ENCODE data around the gene SNX4. TPM values are rescaled to one million over a fixed set of nuclear protein-coding genes. Genes with fewer than 3 reads are reported as not detected.
"Not testable (repeated sequence)": the region's sequence is repeated elsewhere in the genome, so short reads cannot be mapped to it uniquely, and the experiment has no call there.

SNX4 gene
- total RNA-seq, 2 experiments from 2014 or later = 24.8 to 27.8 TPM

DNA sequence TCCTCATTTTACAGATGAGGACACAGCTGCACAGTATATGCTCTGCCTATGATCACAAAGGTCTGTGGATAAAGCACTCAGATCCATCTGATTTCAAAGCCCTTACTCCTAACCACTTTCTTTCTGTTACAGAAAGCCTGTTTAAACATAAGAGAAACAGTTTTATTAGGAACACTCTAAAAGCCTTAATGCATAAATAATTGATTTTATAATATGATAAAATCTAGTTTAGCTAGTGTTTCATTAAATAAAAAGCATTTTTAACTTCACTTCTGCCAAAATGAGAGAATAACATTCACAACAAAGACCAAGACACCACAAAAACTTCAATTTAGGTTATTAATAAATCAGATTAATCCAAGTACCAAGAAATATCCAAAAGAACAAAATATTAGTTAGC lies 21.4 kb downstream of the SNX4 start:
- H3K27ac Mint-ChIP-seq = no peak overlapping the region
- intact Hi-C loops (cut with micrococcal nuclease) = no loop called here
- no peaks in the 10 kb centered on the region for H3K27me3 Mint-ChIP-seq (ENCODE audit: low read depth)
- H3K4me3 Mint-ChIP-seq = no peak overlapping the region
- peaks cover 19% of the 10 kb centered on the region for H3K36me3 Mint-ChIP-seq (ENCODE audit: low read depth)
- no peak for DNase-seq
- CTCF ChIA-PET = no interaction called here
- H3K4me1 Mint-ChIP-seq (ENCODE audit: low read depth) = no peaks in the 10 kb centered on the region
- no peaks in the 10 kb centered on the region for H3K9me3 Mint-ChIP-seq

- Mint-ChIP-seq H3K36me3 (ENCODE audit: low read depth) (peaks cover 20% of the 10 kb centered on the region), H3K4me3 (no peak overlapping the region), H3K27me3 (ENCODE audit: low read depth) (no peaks in the 10 kb centered on the region), H3K4me1 (ENCODE audit: low read depth) (no peaks in the 10 kb centered on the region), H3K9me3 (no peaks in the 10 kb centered on the region), H3K27ac (no peak overlapping the region)
- CTCF ChIA-PET = interaction anchor here (0.6 kb wide), 1 partner anchor 24 kb away, joined by 3 read pairs; no protein-coding TSS in a partner anchor
- intact Hi-C loops (cut with micrococcal nuclease) = no loop called here
- DNase-seq = no peak
Observed at GRCh38 chr3:125496701-125497100, 23.3 kb downstream of the SNX4 start.

- CTCF ChIA-PET = interaction anchor here (1.2 kb wide), 1 partner anchor 103 kb away, joined by 3 read pairs; no protein-coding TSS in a partner anchor
- DNase-seq = no peak
- H3K4me3 Mint-ChIP-seq = no peak overlapping the region
- H3K27me3 Mint-ChIP-seq (ENCODE audit: low read depth) = no peaks in the 10 kb centered on the region
- peaks cover 7% of the 10 kb centered on the region for H3K36me3 Mint-ChIP-seq (ENCODE audit: low read depth)
- H3K4me1 Mint-ChIP-seq (ENCODE audit: low read depth) = no peaks in the 10 kb centered on the region
- intact Hi-C loops (cut with micrococcal nuclease) = no loop called here
- H3K27ac Mint-ChIP-seq = no peak overlapping the region
- H3K9me3 Mint-ChIP-seq = no peaks in the 10 kb centered on the region
Observed at GRCh38 chr3:125482406-125482805, 37.6 kb downstream of the SNX4 start.

DNA sequence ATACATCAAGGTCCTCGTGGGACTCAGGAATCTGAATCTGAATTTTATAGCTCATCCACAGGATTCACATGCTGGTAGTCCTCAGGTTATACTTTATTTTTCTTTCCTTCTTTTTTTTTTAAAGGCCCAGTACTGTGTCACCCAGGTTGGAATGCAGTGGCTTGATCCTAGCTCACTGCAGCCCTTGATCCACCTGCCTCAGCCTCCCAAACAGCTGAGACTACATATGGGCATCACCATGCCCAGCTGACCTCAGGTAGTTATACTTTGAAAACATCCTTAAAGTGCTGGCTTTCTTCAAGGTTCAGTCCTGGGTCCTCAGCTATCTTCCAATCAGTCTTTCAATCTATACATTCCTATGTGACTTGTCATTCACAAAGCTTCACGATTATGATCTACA lies 38.2 kb downstream of the SNX4 start:
- no peak for DNase-seq
- Mint-ChIP-seq H3K36me3 (ENCODE audit: low read depth) (peaks cover 9% of the 10 kb centered on the region), H3K4me1 (ENCODE audit: low read depth) (no peaks in the 10 kb centered on the region), H3K4me3 (no peak overlapping the region), H3K27me3 (ENCODE audit: low read depth) (no peaks in the 10 kb centered on the region), H3K9me3 (no peaks in the 10 kb centered on the region), H3K27ac (no peak overlapping the region)
- intact Hi-C loops (cut with micrococcal nuclease) = no loop called here
- CTCF ChIA-PET = interaction anchor here (0.6 kb wide), 1 partner anchor 427 kb away, joined by 3 read pairs; no protein-coding TSS in a partner anchor

DNA sequence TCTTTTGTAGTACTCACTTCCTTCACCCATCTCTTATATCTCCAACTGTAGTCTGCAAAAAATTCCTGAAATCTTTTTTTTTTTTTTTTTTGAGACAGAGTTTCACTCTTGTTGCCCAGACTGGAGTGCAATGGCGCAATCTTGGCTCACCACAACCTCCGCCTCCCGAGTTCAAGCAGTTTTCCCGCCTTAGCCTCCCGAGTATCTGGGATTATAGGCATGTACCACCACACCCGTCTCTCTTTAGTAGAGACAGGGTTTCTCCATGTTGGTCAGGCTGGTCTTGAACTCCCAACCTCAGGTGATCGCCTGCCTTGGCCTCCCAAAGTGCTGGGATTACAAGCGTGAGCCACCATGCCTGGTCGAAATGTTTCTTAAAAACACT lies 38.6 kb downstream of the SNX4 start:
- DNase-seq; H3K27me3 Mint-ChIP-seq (ENCODE audit: low read depth); H3K4me3 Mint-ChIP-seq; intact Hi-C loops (cut with micrococcal nuclease); H3K27ac Mint-ChIP-seq; H3K9me3 Mint-ChIP-seq; H3K36me3 Mint-ChIP-seq (ENCODE audit: low read depth); H3K4me1 Mint-ChIP-seq (ENCODE audit: low read depth): not testable (repeated sequence)
- CTCF ChIA-PET = interaction anchor here (0.6 kb wide), 1 partner anchor 427 kb away, joined by 3 read pairs; no protein-coding TSS in a partner anchor

GRCh38 chr3:125480656-125481374 lies 39.2 kb downstream of the SNX4 start:
- Mint-ChIP-seq H3K4me3 (no peak overlapping the region), H3K27ac (no peak overlapping the region), H3K36me3 (ENCODE audit: low read depth) (peaks cover 10% of the 10 kb centered on the region), H3K4me1 (ENCODE audit: low read depth) (no peaks in the 10 kb centered on the region), H3K27me3 (ENCODE audit: low read depth) (no peaks in the 10 kb centered on the region), H3K9me3 (no peaks in the 10 kb centered on the region)
- CTCF ChIA-PET = interaction anchor here (0.9 kb wide), 1 partner anchor 107 kb away, joined by 5 read pairs; no protein-coding TSS in a partner anchor
- intact Hi-C loops (cut with micrococcal nuclease) = no loop called here
- DNase-seq = no peak

GRCh38 chr3:125479091-125479490 lies 40.9 kb downstream of the SNX4 start:
- CTCF ChIA-PET = interaction anchor here (0.6 kb wide), 1 partner anchor 14 kb away, joined by 3 read pairs; no protein-coding TSS in a partner anchor
- DNase-seq = no peak
- no peak overlapping the region for H3K27ac Mint-ChIP-seq
- intact Hi-C loops (cut with micrococcal nuclease) = no loop called here
- no peaks in the 10 kb centered on the region for H3K27me3 Mint-ChIP-seq (ENCODE audit: low read depth)
- no peak overlapping the region for H3K4me3 Mint-ChIP-seq
- no peaks in the 10 kb centered on the region for H3K4me1 Mint-ChIP-seq (ENCODE audit: low read depth)
- no peaks in the 10 kb centered on the region for H3K9me3 Mint-ChIP-seq
- peaks cover 10% of the 10 kb centered on the region for H3K36me3 Mint-ChIP-seq (ENCODE audit: low read depth)

- no peak overlapping the region for H3K27ac Mint-ChIP-seq
- H3K27me3 Mint-ChIP-seq (ENCODE audit: low read depth) = no peaks in the 10 kb centered on the region
- no peak for DNase-seq
- no peaks in the 10 kb centered on the region for H3K9me3 Mint-ChIP-seq
- H3K36me3 Mint-ChIP-seq (ENCODE audit: low read depth) = peaks cover 14% of the 10 kb centered on the region
- H3K4me3 Mint-ChIP-seq = no peak overlapping the region
- no peaks in the 10 kb centered on the region for H3K4me1 Mint-ChIP-seq (ENCODE audit: low read depth)
- intact Hi-C loops (cut with micrococcal nuclease) = no loop called here
- CTCF ChIA-PET = interaction anchor here (0.6 to 0.7 kb wide), 3 partner anchors 15 to 335 kb away, joined by 3 to 4 read pairs (median 3); no protein-coding TSS in a partner anchor
Observed at GRCh38 chr3:125478326-125478725, 41.7 kb downstream of the SNX4 start.

- Mint-ChIP-seq H3K9me3 (no peaks in the 10 kb centered on the region), H3K36me3 (ENCODE audit: low read depth) (peaks cover 15% of the 10 kb centered on the region), H3K4me3 (no peak overlapping the region), H3K27ac (no peak overlapping the region), H3K4me1 (ENCODE audit: low read depth) (no peaks in the 10 kb centered on the region), H3K27me3 (ENCODE audit: low read depth) (no peaks in the 10 kb centered on the region)
- DNase-seq = no peak
- intact Hi-C loops (cut with micrococcal nuclease) = no loop called here
- CTCF ChIA-PET = interaction anchor here (0.7 kb wide), 1 partner anchor 58 kb away, joined by 3 read pairs; no protein-coding TSS in a partner anchor
Observed at GRCh38 chr3:125477701-125478100, 42.3 kb downstream of the SNX4 start.

GRCh38 chr3:125470671-125471070 lies 49.3 kb downstream of the SNX4 start:
- no peak overlapping the region for H3K4me3 Mint-ChIP-seq
- no peak for DNase-seq
- CTCF ChIA-PET = interaction anchor here (0.6 kb wide), 1 partner anchor 462 kb away, joined by 3 read pairs; no protein-coding TSS in a partner anchor
- no peaks in the 10 kb centered on the region for H3K9me3 Mint-ChIP-seq
- intact Hi-C loops (cut with micrococcal nuclease) = no loop called here
- peaks cover 24% of the 10 kb centered on the region for H3K36me3 Mint-ChIP-seq (ENCODE audit: low read depth)
- H3K27ac Mint-ChIP-seq = no peak overlapping the region
- no peaks in the 10 kb centered on the region for H3K27me3 Mint-ChIP-seq (ENCODE audit: low read depth)
- H3K4me1 Mint-ChIP-seq (ENCODE audit: low read depth) = no peaks in the 10 kb centered on the region

DNA sequence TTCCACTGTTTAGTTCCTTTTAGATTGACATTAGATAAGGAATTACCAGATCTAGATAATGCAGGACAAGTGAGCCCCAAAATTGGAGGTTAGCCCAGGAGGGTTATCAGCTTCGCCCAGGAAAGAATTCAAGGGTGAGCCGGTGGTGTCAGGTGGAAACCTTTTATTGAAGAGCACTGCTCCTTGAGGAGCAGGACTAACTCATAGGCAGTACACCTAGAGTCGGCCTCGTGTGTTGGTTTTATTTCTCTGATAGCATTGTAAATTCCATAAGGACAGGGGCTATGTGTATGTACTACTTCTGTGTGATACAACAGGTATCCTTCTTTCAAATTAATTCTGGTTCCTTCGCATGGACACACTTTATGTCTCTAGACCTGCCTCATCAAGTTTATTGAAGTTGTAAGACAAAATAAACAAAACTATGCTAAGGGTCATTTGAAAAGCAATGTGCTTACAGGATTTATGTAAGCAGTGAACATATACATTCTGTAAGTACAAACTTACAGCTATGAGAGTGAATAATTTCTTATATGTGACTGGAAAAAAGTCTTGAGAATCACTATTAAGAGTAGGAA lies 57.2 kb downstream of the SNX4 start:
- H3K36me3 Mint-ChIP-seq (ENCODE audit: low read depth) = peaks cover 21% of the 10 kb centered on the region
- intact Hi-C loops (cut with micrococcal nuclease) = no loop called here
- no peaks in the 10 kb centered on the region for H3K4me1 Mint-ChIP-seq (ENCODE audit: low read depth)
- H3K4me3 Mint-ChIP-seq = no peak overlapping the region
- H3K27me3 Mint-ChIP-seq (ENCODE audit: low read depth) = no peaks in the 10 kb centered on the region
- H3K27ac Mint-ChIP-seq = no peak overlapping the region
- no peaks in the 10 kb centered on the region for H3K9me3 Mint-ChIP-seq
- no peak for DNase-seq
- CTCF ChIA-PET = interaction anchor here (1.1 kb wide), 1 partner anchor 123 kb away, joined by 3 read pairs; no protein-coding TSS in a partner anchor

GRCh38 chr3:125461896-125462295 lies 58.1 kb downstream of the SNX4 start:
- intact Hi-C loops (cut with micrococcal nuclease) = no loop called here
- H3K4me1 Mint-ChIP-seq (ENCODE audit: low read depth) = no peaks in the 10 kb centered on the region
- CTCF ChIA-PET = interaction anchor here (0.6 kb wide), 1 partner anchor 200 kb away, joined by 4 read pairs; no protein-coding TSS in a partner anchor
- no peak for DNase-seq
- H3K27ac Mint-ChIP-seq = no peak overlapping the region
- H3K27me3 Mint-ChIP-seq (ENCODE audit: low read depth) = no peaks in the 10 kb centered on the region
- no peaks in the 10 kb centered on the region for H3K9me3 Mint-ChIP-seq
- no peak overlapping the region for H3K4me3 Mint-ChIP-seq
- H3K36me3 Mint-ChIP-seq (ENCODE audit: low read depth) = peaks cover 21% of the 10 kb centered on the region

All from activated naive CD4-positive, alpha-beta T cell treated with anti-CD3 and anti-CD28 coated beads for 36 hours (primary cell).